Astrocyte of the spinal cord (primary cell): ENCODE results near the gene ZNF687.

ENCODE experiments used
- DNase-seq: peaks from one replicate; pipeline ENCODE4 v3.0.0; 2011; ENCODE audit warnings: low read depth, low spot score
- H3K4me3 ChIP-seq: 2 replicates; pipeline ENCODE4 v1.5.1; 2011; ENCODE audit warnings: low read depth, mild to moderate bottlenecking, low read length, moderate library complexity
- in situ Hi-C: cut with HindIII; loops from 2 replicates; pipeline ENCODE4 v1.10.0; 2017; ENCODE audit warnings: low sequenced_read_pairs
- TF ChIP-seq, protein P1 (sequence below): IDR thresholded peaks from 2 replicates; pipeline ENCODE4 v1.5.1; 2012; ENCODE audit warnings: low read depth, mild to moderate bottlenecking, low read length, inconsistent platforms

ZNF687 gene

DNA sequence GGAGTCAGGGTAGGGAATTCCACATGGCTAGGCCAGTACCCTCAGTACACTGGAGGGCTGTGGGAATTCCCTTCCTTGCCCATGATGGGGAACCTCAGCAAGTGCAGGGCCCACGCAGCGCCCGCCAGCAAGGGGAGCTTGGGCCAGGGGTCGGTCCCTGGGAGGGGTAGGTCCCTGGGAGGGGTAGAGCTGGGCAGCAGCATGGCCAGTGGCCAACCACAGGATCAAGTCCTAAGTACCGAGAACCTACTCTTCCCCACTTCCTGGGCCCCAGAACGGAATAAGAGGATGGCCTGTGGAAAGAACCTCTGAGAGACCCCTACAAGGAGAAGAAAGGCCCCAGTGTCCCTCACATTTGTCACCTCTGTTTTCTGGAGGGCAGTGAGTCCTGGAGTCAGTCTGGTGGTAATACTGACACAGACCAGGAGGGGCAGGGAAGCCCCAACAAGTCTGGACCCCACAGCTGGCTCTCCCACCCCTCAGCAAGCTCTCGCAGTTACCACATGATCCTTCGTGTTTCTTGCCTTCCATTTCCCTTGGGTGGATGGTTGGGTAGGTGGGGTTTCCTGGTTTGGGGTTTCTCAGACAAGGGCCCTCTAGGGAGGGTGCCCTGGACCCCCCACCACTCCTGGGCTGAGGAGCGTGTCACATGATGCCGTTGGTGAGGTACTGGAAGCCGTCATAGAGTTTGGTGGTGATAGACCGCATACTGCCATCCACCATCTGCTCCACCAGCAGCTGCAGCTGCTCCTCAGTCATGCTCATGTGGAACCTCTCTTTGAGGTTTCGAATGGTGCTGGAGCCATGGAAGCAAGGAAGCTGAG lies 10.3 kb downstream of the ZNF687 start:
- DNase-seq = no peak
- in situ Hi-C loops = no loop called here
- TF ChIP-seq, protein P1, sequence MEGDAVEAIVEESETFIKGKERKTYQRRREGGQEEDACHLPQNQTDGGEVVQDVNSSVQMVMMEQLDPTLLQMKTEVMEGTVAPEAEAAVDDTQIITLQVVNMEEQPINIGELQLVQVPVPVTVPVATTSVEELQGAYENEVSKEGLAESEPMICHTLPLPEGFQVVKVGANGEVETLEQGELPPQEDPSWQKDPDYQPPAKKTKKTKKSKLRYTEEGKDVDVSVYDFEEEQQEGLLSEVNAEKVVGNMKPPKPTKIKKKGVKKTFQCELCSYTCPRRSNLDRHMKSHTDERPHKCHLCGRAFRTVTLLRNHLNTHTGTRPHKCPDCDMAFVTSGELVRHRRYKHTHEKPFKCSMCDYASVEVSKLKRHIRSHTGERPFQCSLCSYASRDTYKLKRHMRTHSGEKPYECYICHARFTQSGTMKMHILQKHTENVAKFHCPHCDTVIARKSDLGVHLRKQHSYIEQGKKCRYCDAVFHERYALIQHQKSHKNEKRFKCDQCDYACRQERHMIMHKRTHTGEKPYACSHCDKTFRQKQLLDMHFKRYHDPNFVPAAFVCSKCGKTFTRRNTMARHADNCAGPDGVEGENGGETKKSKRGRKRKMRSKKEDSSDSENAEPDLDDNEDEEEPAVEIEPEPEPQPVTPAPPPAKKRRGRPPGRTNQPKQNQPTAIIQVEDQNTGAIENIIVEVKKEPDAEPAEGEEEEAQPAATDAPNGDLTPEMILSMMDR = peak; percentile 7
- H3K4me3 ChIP-seq = no peak overlapping the region

DNA sequence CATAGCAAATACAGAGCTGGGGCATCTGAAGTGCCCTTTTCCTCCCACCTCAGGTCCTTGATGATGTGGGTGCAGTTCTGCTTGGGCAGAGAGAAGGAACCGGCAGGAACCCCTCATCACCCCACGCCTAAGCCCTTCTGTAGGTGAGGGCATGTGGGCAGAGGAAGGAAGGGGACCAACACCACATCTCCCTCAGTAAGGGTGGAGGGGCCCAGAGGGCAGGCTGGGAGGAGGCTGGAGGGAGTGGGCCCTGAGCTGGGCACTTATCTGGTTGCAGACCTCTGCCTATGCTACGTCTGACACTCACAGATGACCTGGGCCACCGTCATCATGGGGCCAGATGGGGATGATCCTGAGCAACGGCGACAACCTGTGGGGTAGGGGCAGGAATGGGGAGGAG lies 11.0 kb downstream of the ZNF687 start:
- TF ChIP-seq, protein P1 = no peak
- no peak for DNase-seq
- no peak overlapping the region for H3K4me3 ChIP-seq
- in situ Hi-C loops = no loop called here

DNA sequence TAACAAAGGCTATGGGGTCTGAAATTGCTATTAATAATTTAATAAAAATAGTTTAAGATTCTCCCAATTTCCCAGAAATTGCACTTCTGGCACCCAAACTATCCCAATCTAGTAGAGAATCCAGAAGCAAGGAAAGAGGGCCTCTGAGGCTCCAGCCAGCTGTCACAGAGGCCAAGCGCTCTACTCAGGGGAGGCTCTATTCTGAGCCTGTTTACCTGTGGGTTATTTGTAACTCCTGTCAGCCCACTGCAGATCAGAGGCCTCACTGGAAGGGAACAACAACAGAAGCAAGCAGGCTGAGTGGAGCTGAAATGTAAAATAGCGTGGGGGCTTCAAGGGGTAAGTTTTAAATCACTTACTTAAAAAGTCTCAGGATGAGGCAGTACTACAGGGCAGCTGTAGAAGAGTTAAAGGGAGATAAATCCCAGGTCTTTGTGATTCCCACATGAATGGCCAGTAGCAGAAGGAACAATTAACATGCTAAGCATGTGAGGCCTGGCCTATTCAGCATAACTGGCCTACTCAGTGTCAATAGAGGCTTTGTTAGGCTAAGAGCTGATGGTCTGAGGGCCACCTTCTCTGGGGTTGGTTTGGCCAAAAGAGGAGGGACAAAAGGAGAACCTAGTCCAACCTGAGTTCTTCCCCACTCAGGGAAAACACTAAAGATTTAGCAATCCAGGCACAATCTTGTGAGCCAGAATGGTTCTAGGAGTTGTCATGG lies 12.8 kb downstream of the ZNF687 start:
- H3K4me3 ChIP-seq = no peak overlapping the region
- TF ChIP-seq, protein P1 = no peak
- in situ Hi-C loops = no loop called here
- no peak for DNase-seq

DNA sequence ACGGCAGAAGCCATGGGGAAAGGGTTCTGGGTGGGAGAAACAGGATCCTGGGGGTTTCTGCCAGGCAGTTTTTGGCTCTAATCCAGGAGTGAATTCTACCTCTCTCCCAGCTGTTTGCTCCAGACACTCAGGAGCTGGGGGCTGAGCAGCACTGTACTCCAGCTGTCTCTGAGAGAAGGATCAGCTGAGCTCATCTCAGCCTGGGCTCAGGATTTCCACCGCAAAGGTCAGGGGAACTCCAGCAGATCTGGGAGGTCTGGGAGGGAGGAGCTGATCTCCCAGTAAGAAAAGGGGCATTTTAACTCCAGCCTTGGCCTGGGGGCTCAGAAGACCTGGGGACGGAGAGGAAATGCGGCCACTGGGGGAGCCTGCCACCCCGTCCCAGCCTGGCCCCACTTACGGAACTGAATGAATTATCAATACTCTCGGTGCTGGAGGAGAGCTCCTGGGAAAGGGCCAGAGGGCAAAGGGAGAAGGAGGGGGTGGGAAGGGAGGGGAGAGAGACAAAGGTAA lies 27.8 kb downstream of the ZNF687 start:
- DNase-seq = peak; percentile 56
- TF ChIP-seq, protein P1 = no peak
- H3K4me3 ChIP-seq = no peak overlapping the region
- in situ Hi-C loops = no loop called here

DNA sequence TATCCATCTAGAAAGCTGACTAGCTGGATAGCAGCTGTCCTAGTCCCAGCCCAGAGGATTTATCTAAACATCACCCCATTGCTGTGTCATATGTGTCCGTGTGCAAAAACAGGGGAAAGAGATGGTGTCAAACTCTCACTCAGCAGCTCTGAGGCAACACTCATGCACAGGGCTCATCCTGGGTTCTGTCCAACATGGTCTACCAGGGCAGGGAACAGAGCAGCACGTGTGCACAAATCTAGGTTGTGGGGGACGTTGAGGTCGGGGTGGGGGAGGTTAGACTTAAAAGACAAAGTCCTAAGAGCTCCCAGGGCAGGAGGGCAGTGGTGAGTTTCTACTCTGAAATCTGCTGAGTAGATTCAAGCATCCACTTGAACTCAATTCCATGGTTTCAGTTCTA lies 28.9 kb downstream of the ZNF687 start:
- in situ Hi-C loops = no loop called here
- H3K4me3 ChIP-seq = no peak overlapping the region
- no peak for DNase-seq
- TF ChIP-seq, protein P1 = no peak

DNA sequence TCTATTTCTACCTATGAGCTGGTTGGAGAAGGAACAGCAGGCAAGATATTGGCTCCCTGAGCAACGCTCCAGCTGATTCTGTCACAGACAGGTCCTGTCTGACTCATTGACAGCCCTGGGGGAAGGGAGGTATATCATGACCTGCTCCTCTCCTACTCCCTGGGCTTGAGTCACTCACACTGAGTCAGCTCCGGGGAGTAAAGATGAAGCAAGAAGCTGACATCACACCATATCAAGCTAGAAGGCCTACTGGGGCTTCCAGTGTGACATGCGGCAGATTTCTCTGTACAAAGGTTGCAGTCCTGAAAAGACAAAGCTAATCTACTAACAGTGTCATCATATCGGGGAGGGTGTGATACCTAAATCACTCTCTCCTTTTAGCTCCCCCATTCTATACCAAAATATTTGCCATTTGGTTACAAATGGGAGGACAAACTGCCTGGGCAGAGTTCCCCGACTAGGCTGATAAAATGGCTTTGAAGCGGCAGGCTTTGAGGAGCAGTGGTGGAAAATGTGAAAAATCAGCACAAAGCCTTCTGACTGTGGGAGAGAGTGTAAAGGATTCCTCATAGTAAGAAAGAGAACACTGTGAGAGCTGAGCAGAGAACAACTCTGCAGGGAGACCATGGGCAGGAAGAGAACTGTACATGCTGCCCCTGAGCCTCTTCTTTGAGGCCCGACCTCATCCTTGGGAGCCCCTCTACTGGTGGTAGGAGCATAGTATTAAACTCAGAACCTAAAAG lies 29.7 kb downstream of the ZNF687 start:
- TF ChIP-seq, protein P1 = no peak
- no peak overlapping the region for H3K4me3 ChIP-seq
- in situ Hi-C loops = no loop called here

More for the DNA sequence above, 29.7 kb downstream of the ZNF687 start:
- DNase-seq = peak; percentile 98
